Right lobe of liver (tissue), 6 donors: ENCODE data around the gene NKAIN1. TPM values are rescaled to one million over a fixed set of nuclear protein-coding genes. Genes with fewer than 3 reads are reported as not detected.

ENCODE experiments used
- ATAC-seq, 4 donors: fragments of 200-7000 bp; cut with Tn5 transposase; one replicate each; pipeline ENCODE4 v1.9.1; 2020; ENCODE audit warnings: mild to moderate bottlenecking in 4 of 4, moderate library complexity in 4 of 4
- DNase-seq, 3 donors: peaks; one replicate each; pipeline ENCODE4 v3.0.0-alpha.2; 2020
- H3K27ac ChIP-seq, 3 donors: fragments of 200-600 bp; one replicate each; pipeline ENCODE4 v1.8.0; 2022
- H3K27me3 ChIP-seq, 2 donors: fragments of 200-600 bp; one replicate each; pipeline ENCODE4 v1.8.0; 2022
- H3K36me3 ChIP-seq, 4 donors: fragments of 200-600 bp; sonication (generic) in 1 of 4; one replicate each; pipeline versions ENCODE4 v1.5.1 to v1.8.0; 2017 to 2022; ENCODE audit warnings: control low read depth in 1 of 4
- H3K4me1 ChIP-seq, 4 donors: fragments of 200-600 bp; sonication (generic) in 1 of 4; one replicate each; pipeline versions ENCODE4 v1.5.1 to v1.8.0; 2017 to 2022; ENCODE audit warnings: control low read depth in 1 of 4
- H3K4me3 ChIP-seq, 3 donors: fragments of 200-600 bp; one replicate each; pipeline ENCODE4 v1.8.0; 2022
- H3K9me3 ChIP-seq, 4 donors: fragments of 200-600 bp; sonication (generic) in 1 of 4; one replicate each; pipeline versions ENCODE4 v1.5.1 to v1.8.0; 2017 to 2022; ENCODE audit warnings: control low read depth in 1 of 4
- POLR2A ChIP-seq: fragments of 450-650 bp; IDR thresholded peaks from one replicate; pipeline ENCODE4 v1.6.1; 2017; ENCODE audit warnings: antibody characterized with exemption, mild to moderate bottlenecking
- WGBS: methylation state at CpG from one replicate; pipeline ENCODE4 v1.1.6; 2018; ENCODE audit warnings: low coverage, low lambda C conversion rate; ENCODE audit not compliant: insufficient coverage; ENCODE audit errors: missing lambda C conversion rate; 5-methylcytosine and 5-hydroxymethylcytosine counted together
- intact Hi-C, 2 donors: fragments of 100-400 bp; cut with DNase I; formaldehyde crosslinking; loops; one replicate each; pipeline versions ENCODE4 v1.11.2 to v1.14.1; 2022
- total RNA-seq, 6 experiments: library from RNA; depleted of rRNA in 2 of 6; stranded (reverse); fragments of >200 nt in 2 of 6; fragmentation: NEBNext Ultra II Directional in 3 of 6; extraction: Animal tissue kit (Norgen Biotek cat#: 25700) in 3 of 6; gene quantifications; one replicate each; pipeline versions ENCODE4 v1.1.0 to v1.2.4, GENCODE V29; 2016 to 2023
- TF ChIP-seq, protein P1 (sequence below), 4 donors: fragments of 200-600 bp in 3 of 4; fragments of 450-650 bp in 1 of 4; IDR thresholded peaks; one replicate each; pipeline versions ENCODE4 v1.5.1 to v1.8.0; 2016 to 2022; ENCODE audit warnings: antibody characterized with exemption in 4 of 4, mild to moderate bottlenecking in 2 of 4
- donor health status: DM: no; HTN: yes; CAD: no.
- donor health status: DM: no; HTN: no; CAD: no.
- donor health status: DM: no; HTN: no; CAD: no.
- donor health status: DM: no; HTN: yes; CAD: no.
- donor health status: DM: no; HTN: yes; CAD: no.

The NKAIN1 gene
- total RNA-seq, 6 experiments from 2014 or later, result not detected

- Histone ChIP-seq H3K27me3 (no peaks in the 10 kb centered on the region), H3K9me3 (no peaks in the 10 kb centered on the region), H3K27ac (no peak overlapping the region), H3K36me3 (no peaks in the 10 kb centered on the region), H3K4me3 (no peak overlapping the region), H3K4me1 (no peaks in the 10 kb centered on the region)
- ATAC-seq, result no peak
- no peak for TF ChIP-seq POLR2A
- intact Hi-C loops, result no loop called here
- no peak for DNase-seq
- WGBS, result 41% methylated on average over 7 of the region's 9 CpGs
These were observed 15.6 kb downstream of the NKAIN1 start for GRCh38 chr1:31224068-31224467.

GRCh38 chr1:31222176-31222575 is 17.5 kb downstream of the NKAIN1 start:
- ATAC-seq (no peak), DNase-seq (no peak)
- Histone ChIP-seq H3K9me3 (no peaks in the 10 kb centered on the region), H3K36me3 (no peaks in the 10 kb centered on the region), H3K4me1 (no peaks in the 10 kb centered on the region), H3K4me3 (no peak overlapping the region), H3K27me3 (no peaks in the 10 kb centered on the region), H3K27ac (no peak overlapping the region)
- intact Hi-C loops, result no loop called here
- TF ChIP-seq, protein P1, sequence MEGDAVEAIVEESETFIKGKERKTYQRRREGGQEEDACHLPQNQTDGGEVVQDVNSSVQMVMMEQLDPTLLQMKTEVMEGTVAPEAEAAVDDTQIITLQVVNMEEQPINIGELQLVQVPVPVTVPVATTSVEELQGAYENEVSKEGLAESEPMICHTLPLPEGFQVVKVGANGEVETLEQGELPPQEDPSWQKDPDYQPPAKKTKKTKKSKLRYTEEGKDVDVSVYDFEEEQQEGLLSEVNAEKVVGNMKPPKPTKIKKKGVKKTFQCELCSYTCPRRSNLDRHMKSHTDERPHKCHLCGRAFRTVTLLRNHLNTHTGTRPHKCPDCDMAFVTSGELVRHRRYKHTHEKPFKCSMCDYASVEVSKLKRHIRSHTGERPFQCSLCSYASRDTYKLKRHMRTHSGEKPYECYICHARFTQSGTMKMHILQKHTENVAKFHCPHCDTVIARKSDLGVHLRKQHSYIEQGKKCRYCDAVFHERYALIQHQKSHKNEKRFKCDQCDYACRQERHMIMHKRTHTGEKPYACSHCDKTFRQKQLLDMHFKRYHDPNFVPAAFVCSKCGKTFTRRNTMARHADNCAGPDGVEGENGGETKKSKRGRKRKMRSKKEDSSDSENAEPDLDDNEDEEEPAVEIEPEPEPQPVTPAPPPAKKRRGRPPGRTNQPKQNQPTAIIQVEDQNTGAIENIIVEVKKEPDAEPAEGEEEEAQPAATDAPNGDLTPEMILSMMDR (IDR thresholded peaks at IDR 0.05), result no peak
- no peak for TF ChIP-seq POLR2A
- no CpG with 5 or more reads among the region's 3 CpGs for WGBS

DNA sequence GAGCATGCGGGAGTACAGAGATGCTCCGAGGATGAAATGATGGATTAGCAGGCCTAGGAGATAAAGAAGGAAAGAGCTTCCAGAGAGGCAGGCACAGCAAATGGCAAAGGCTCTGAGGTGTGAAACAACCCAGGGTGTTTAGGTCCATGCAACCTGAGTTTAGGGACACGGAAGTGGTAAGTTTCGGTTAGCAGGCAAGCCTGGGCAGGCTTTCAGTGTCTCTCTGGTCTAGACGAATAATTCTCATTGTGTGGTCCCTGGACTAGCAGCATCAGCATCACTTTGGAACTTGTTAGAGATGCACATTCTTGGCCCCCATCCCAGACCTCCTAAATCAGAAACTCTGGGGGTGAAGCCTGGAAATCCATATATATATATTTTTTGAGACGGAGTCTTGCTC is 18.6 kb downstream of the NKAIN1 start:
- H3K4me1 ChIP-seq, result no peaks in the 10 kb centered on the region
- DNase-seq, result no peak
- 58% methylated on average over 3 of the region's 6 CpGs for WGBS
- no peak overlapping the region for H3K4me3 ChIP-seq
- H3K9me3 ChIP-seq, result no peaks in the 10 kb centered on the region
- H3K27me3 ChIP-seq, result no peaks in the 10 kb centered on the region
- no peaks in the 10 kb centered on the region for H3K36me3 ChIP-seq
- ATAC-seq, result no peak
- intact Hi-C loops, result no loop called here
- H3K27ac ChIP-seq, result no peak overlapping the region
- TF ChIP-seq POLR2A, result no peak
- TF ChIP-seq, protein P1 (IDR thresholded peaks at IDR 0.05), result no peak

DNA sequence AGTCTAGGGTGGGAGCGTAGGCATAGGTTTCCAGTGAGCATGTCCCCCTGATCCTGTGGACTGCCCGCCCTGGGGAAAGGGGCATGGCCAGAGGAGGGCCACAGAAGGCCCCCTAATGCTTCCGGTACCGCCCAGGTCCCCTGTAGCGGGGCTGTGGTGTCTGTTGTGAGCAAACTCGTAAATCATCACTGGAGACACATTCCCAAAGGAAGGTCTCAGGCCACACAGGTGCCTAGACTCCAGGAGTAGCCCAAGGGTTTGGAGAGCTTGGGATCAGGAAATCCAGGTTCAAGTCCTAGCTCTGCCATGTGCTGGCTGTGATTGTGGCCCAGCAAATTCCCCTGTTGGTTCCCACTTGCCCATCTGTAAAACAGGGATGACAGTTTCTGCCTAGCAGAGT is 20.2 kb downstream of the NKAIN1 start:
- Histone ChIP-seq H3K27ac (no peak overlapping the region), H3K36me3 (no peaks in the 10 kb centered on the region), H3K9me3 (no peaks in the 10 kb centered on the region), H3K4me3 (no peak overlapping the region), H3K4me1 (no peaks in the 10 kb centered on the region), H3K27me3 (no peaks in the 10 kb centered on the region)
- 75% methylated on average over 4 of the region's 6 CpGs for WGBS
- DNase-seq (no peak), ATAC-seq (no peak)
- intact Hi-C loops, result no loop called here
- no peak for TF ChIP-seq POLR2A
- TF ChIP-seq, protein P1 (IDR thresholded peaks at IDR 0.05), result no peak

DNA sequence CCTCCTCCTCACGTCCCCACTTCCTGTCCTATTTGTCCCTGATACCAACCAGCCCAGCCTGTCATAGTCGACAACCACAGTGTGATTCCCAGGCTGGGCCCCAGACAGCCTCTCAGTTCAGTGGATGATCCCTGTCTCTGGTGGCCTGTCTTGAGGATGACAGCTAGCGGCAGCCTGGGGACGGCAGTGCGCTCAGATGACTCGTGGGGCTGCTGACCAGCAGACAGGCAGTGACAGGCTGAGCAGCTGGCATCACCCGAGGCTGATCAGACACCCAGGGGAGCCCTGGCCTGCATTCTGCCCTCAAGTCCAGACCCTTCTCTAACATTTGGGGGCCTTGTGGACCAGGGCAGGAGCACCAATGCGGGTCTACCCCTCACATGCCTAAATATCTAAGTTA is 21.0 kb downstream of the NKAIN1 start:
- 100% methylated on average over 1 of the region's 8 CpGs for WGBS
- Histone ChIP-seq H3K4me1 (no peaks in the 10 kb centered on the region), H3K27me3 (no peaks in the 10 kb centered on the region), H3K36me3 (no peaks in the 10 kb centered on the region), H3K27ac (no peak overlapping the region), H3K9me3 (no peaks in the 10 kb centered on the region), H3K4me3 (no peak overlapping the region)
- ATAC-seq (no peak), DNase-seq (no peak)
- intact Hi-C loops, result no loop called here
- TF ChIP-seq, protein P1 (IDR thresholded peaks at IDR 0.05), result no peak
- TF ChIP-seq POLR2A, result no peak
